GM19455 (cell line): ENCODE results near the gene HDAC7.

ENCODE experiments used
- ATAC-seq: cut with Tn5 transposase; IDR thresholded peaks from one replicate; pipeline ENCODE4 v1.9.1; 2021; ENCODE audit not compliant: unreplicated experiment

The HDAC7 gene

GRCh38 chr12:47734725-47735480 is 84.8 kb downstream of the HDAC7 start:
- no peak for ATAC-seq

GRCh38 chr12:47733142-47733541 is 86.6 kb downstream of the HDAC7 start:
- ATAC-seq, result no peak
